DND-41 (cell line): Measurements from ENCODE around the gene TECPR2.

Source experiments
- ATAC-seq: fragments of 200-7000 bp; cut with Tn5 transposase; 3 replicates; pipeline ENCODE4 v1.9.1; 2021; ENCODE audit warnings: low read depth; ENCODE audit not compliant: insufficient read depth
- DNase-seq: peaks from one replicate; pipeline ENCODE4 v3.0.0-alpha.2; 2020
- H2AFZ ChIP-seq: 2 replicates; pipeline ENCODE4 v1.6.0; 2012; ENCODE audit warnings: low read depth, low read length
- H3K27ac ChIP-seq: 2 replicates; pipeline ENCODE4 v1.5.1; 2012; ENCODE audit warnings: low read length, inconsistent platforms
- H3K27me3 ChIP-seq: fragments of 200-600 bp; sonication (generic); 2 replicates; pipeline ENCODE4 v1.6.0; 2012; ENCODE audit warnings: low read length, mild to moderate bottlenecking, inconsistent platforms; ENCODE audit not compliant: insufficient read depth, poor library complexity
- H3K36me3 ChIP-seq: 2 replicates; pipeline ENCODE4 v1.5.1; 2012; ENCODE audit warnings: low read length, inconsistent platforms; ENCODE audit not compliant: insufficient read depth
- H3K4me1 ChIP-seq: 2 replicates; pipeline ENCODE4 v1.5.1; 2012; ENCODE audit warnings: mild to moderate bottlenecking, low read length; ENCODE audit not compliant: insufficient read depth
- H3K4me2 ChIP-seq: 2 replicates; pipeline ENCODE4 v1.6.0; 2012; ENCODE audit warnings: mild to moderate bottlenecking, moderate library complexity, low read length, inconsistent platforms; ENCODE audit not compliant: insufficient read depth
- H3K4me3 ChIP-seq, 2 experiments: fragments of 200-600 bp in 1 of 2; shearing (Covaris generic) in 1 of 2; 2 replicates each; pipeline ENCODE4 v1.5.1; 2012 to 2016; ENCODE audit warnings: inconsistent platforms in 2 of 2, low read length in 2 of 2, mild to moderate bottlenecking in 2 of 2, low read depth in 1 of 2, moderate library complexity in 1 of 2
- H3K79me2 ChIP-seq: 2 replicates; pipeline ENCODE4 v1.6.0; 2012; ENCODE audit warnings: low read length, inconsistent platforms; ENCODE audit not compliant: insufficient read depth
- H3K9ac ChIP-seq: 2 replicates; pipeline ENCODE4 v1.6.0; 2012; ENCODE audit warnings: low read depth, mild to moderate bottlenecking, inconsistent platforms, low read length, moderate library complexity
- H3K9me3 ChIP-seq: 2 replicates; pipeline ENCODE4 v1.5.1; 2012; ENCODE audit warnings: low read length, moderate library complexity, mild to moderate bottlenecking, inconsistent platforms; ENCODE audit not compliant: insufficient read depth, severe bottlenecking
- H4K20me1 ChIP-seq: 2 replicates; pipeline ENCODE4 v1.6.0; 2012; ENCODE audit warnings: low read length; ENCODE audit not compliant: insufficient read depth
- EZH2 ChIP-seq: IDR thresholded peaks from 3 replicates; pipeline ENCODE4 v1.6.1; 2012; ENCODE audit warnings: borderline replicate concordance, low read depth, mild to moderate bottlenecking, moderate library complexity, low read length, inconsistent platforms; ENCODE audit not compliant: severe bottlenecking
- TF ChIP-seq, protein P1 (sequence below): IDR thresholded peaks from 2 replicates; pipeline ENCODE4 v1.5.1; 2012; ENCODE audit warnings: borderline replicate concordance, low read length, moderate library complexity, mild to moderate bottlenecking; ENCODE audit not compliant: poor library complexity, severe bottlenecking; ENCODE audit errors: extremely low read depth

Gene TECPR2

DNA sequence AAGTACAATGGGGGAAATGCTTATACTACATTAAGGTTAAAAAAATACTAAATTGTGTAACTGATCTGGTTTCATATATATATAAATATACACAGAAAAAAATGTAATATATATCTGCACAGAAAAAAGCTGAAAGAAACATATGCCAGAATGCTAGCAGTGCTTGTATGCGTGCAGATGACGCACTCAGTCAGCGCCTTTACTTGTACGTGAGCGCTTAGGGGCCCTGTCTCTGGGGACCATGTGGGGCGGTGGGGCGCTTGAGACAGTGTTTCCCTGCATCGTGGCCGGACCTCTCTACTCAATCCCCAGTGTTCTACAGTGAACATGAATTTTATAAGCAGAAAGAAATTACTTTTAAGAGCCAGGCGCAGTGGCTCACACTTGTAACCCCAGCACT, 139.8 kb downstream of the TECPR2 start:
- DNase-seq = no peak
- Histone ChIP-seq H3K9me3 (no peaks in the 10 kb centered on the region), H3K4me2 (no peak overlapping the region), H3K9ac (no peak overlapping the region), H3K27ac (no peak overlapping the region), H3K4me3 (no peak overlapping the region), H3K4me1 (no peaks in the 10 kb centered on the region), H2AFZ (no peak overlapping the region), H3K79me2 (no peaks in the 10 kb centered on the region), H3K36me3 (peaks cover 12% of the 10 kb centered on the region), H3K27me3 (no peaks in the 10 kb centered on the region), H4K20me1 (no peaks in the 10 kb centered on the region; the same call in 1 of the 2 replicates)
- TF ChIP-seq, protein P1, sequence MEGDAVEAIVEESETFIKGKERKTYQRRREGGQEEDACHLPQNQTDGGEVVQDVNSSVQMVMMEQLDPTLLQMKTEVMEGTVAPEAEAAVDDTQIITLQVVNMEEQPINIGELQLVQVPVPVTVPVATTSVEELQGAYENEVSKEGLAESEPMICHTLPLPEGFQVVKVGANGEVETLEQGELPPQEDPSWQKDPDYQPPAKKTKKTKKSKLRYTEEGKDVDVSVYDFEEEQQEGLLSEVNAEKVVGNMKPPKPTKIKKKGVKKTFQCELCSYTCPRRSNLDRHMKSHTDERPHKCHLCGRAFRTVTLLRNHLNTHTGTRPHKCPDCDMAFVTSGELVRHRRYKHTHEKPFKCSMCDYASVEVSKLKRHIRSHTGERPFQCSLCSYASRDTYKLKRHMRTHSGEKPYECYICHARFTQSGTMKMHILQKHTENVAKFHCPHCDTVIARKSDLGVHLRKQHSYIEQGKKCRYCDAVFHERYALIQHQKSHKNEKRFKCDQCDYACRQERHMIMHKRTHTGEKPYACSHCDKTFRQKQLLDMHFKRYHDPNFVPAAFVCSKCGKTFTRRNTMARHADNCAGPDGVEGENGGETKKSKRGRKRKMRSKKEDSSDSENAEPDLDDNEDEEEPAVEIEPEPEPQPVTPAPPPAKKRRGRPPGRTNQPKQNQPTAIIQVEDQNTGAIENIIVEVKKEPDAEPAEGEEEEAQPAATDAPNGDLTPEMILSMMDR = no peak
- no peak for TF ChIP-seq EZH2
- ATAC-seq = no peak

- no peak for ATAC-seq
Measured at GRCh38 chr14:102503641-102504327, 141.0 kb downstream of the TECPR2 start.

DNA sequence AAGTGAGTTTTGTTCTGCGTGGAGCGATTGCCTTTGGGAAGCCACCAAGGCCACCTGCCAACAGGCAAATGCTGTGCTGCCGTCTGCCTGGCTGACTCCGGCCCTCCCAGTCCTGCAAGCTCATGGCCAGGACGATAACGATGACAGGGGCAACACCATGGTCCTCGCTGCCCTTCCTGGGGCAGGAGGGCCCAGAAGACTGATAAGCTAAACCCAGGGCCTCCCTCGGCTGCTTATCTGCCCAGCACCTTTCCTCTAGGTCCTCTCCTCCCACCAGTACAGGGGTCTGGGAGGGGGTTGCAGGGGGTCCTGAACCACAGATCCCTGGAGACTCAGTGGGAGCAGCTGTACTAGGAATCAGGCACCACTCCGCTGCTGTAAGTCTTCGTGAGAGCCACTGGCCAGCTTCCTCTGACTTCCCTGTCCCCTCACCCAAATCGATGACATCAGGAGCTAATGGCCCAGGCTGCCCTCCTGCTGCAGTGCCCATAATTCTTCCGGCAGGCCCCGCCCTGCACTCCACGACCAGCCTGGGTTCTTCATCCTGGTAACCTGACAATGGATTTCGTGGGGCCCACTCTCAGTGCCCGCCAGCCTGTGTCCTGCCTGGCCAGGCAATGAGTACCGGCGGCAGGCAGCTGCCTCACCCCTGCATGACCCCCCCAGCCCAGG, 141.7 kb downstream of the TECPR2 start:
- no peak for DNase-seq
- Histone ChIP-seq H3K79me2 (no peaks in the 10 kb centered on the region), H3K27me3 (no peaks in the 10 kb centered on the region), H3K9ac (no peak overlapping the region), H3K4me1 (no peaks in the 10 kb centered on the region), H2AFZ (no peak overlapping the region), H3K36me3 (no peaks in the 10 kb centered on the region), H4K20me1 (no peaks in the 10 kb centered on the region; the same call in 1 of the 2 replicates), H3K4me2 (no peak overlapping the region), H3K9me3 (no peaks in the 10 kb centered on the region), H3K4me3 (no peak overlapping the region), H3K27ac (no peak overlapping the region)
- no peak for TF ChIP-seq EZH2
- TF ChIP-seq, protein P1 = no peak
- ATAC-seq = no peak

More at GRCh38 chr14:102503641-102504327, 141.0 kb downstream of the TECPR2 start:
- H3K4me2 ChIP-seq = no peak overlapping the region
- no peak overlapping the region for H3K9ac ChIP-seq
- no peaks in the 10 kb centered on the region for H3K4me1 ChIP-seq
- H3K4me3 ChIP-seq = no peak overlapping the region
- H2AFZ ChIP-seq = no peak overlapping the region
- no peaks in the 10 kb centered on the region; the same call in 1 of the 2 replicates for H4K20me1 ChIP-seq
- no peak for TF ChIP-seq EZH2
- TF ChIP-seq, protein P1 = no peak
- DNase-seq = no peak
- peaks cover 4% of the 10 kb centered on the region for H3K36me3 ChIP-seq
- no peaks in the 10 kb centered on the region for H3K9me3 ChIP-seq
- no peaks in the 10 kb centered on the region for H3K79me2 ChIP-seq
- no peak overlapping the region for H3K27ac ChIP-seq
- no peaks in the 10 kb centered on the region for H3K27me3 ChIP-seq
